GM10248 (cell line): ENCODE data around the gene SMYD3.

Source experiments
- CTCF ChIA-PET: fragments of 300-600 bp; sonication (Branson Sonifier 250); formaldehyde crosslinking; extraction: SDS; loops from one replicate; lab custom pipeline; 2021; ENCODE audit warnings: antibody characterized with exemption; lab: Yijun Ruan, JAX
- POLR2A ChIA-PET: fragments of 350-650 bp; sonication (Branson Sonifier 250); formaldehyde crosslinking; extraction: SDS; loops from one replicate; lab custom pipeline; 2020; ENCODE audit warnings: antibody characterized with exemption; lab: Yijun Ruan, JAX
- DNase-seq: peaks from one replicate; pipeline ENCODE4 v3.0.0; 2012; ENCODE audit errors: extremely low spot score
- CTCF ChIP-seq: IDR thresholded peaks from 2 replicates; pipeline ENCODE4 v1.5.1; 2012; ENCODE audit warnings: mild to moderate bottlenecking, low read depth; ENCODE audit errors: extremely low read depth, missing control alignments, control extremely low read depth

SMYD3 gene

GRCh38 chr1:246208105-246208504, 299.0 kb downstream of the SMYD3 start:
- POLR2A ChIA-PET, result no interaction called here
- CTCF ChIA-PET, result interaction anchor here (0.9 to 1.2 kb wide), 2 partner anchors 10 to 11 kb away, joined by 3 read pairs; no protein-coding TSS in a partner anchor
- no peak for TF ChIP-seq CTCF
- DNase-seq, result no peak

- POLR2A ChIA-PET, result no interaction called here
- CTCF ChIA-PET, result no interaction called here
- DNase-seq, result no peak
- TF ChIP-seq CTCF, result no peak
Measured at GRCh38 chr1:246203180-246203579, 303.9 kb downstream of the SMYD3 start.

- no peak for DNase-seq
- POLR2A ChIA-PET, result no interaction called here
- CTCF ChIA-PET, result no interaction called here
- TF ChIP-seq CTCF, result no peak
Measured at GRCh38 chr1:246200738-246201137, 306.3 kb downstream of the SMYD3 start.

GRCh38 chr1:246200225-246200624, 306.9 kb downstream of the SMYD3 start:
- no peak for TF ChIP-seq CTCF
- ChIA-PET CTCF (no interaction called here), POLR2A (no interaction called here)
- DNase-seq, result no peak

- DNase-seq, result no peak
- CTCF ChIA-PET, result no interaction called here
Measured at GRCh38 chr1:246199086-246199645, 307.9 kb downstream of the SMYD3 start.

GRCh38 chr1:246198115-246198816, 308.8 kb downstream of the SMYD3 start:
- POLR2A ChIA-PET, result no interaction called here

More at GRCh38 chr1:246199086-246199645, 307.9 kb downstream of the SMYD3 start:
- POLR2A ChIA-PET, result no interaction called here
- TF ChIP-seq CTCF, result no peak

More at GRCh38 chr1:246198115-246198816, 308.8 kb downstream of the SMYD3 start:
- CTCF ChIA-PET, result interaction anchor here (1.0 kb wide), 1 partner anchor 10 kb away, joined by 3 read pairs; no protein-coding TSS in a partner anchor
- DNase-seq, result no peak
- TF ChIP-seq CTCF, result no peak
